IMR-90 (cell line): ENCODE results near the gene STAP1. TPM values are rescaled to one million over a fixed set of nuclear protein-coding genes. Genes with fewer than 3 reads are reported as not detected.

Experiments
- ATAC-seq: fragments of 200-7000 bp; cut with Tn5 transposase; 2 replicates; pipeline ENCODE4 v1.9.1; 2020; ENCODE audit warnings: low read depth, mild to moderate bottlenecking, moderate library complexity
- BruUV-seq: library from RNA; stranded (reverse); fragments of 400-500 nt; replicated peaks from 2 replicates; lab custom pipeline; 2021; lab: Mats Ljungman, UMichigan
- CTCF ChIA-PET: fragments of 300-600 bp; formaldehyde crosslinking; extraction: SDS; loops from one replicate; lab custom pipeline; 2021; ENCODE audit warnings: antibody characterized with exemption; lab: Yijun Ruan, JAX
- POLR2A ChIA-PET: fragments of 300-600 bp; sonication (Branson Sonifier 250); formaldehyde crosslinking; loops from one replicate; lab custom pipeline; 2022; ENCODE audit warnings: antibody characterized with exemption; ENCODE audit not compliant: unreplicated experiment; lab: Charles Lee
- DNase-seq: peaks from one replicate; pipeline ENCODE4 v3.0.0; 2013
- H2AFZ ChIP-seq: replicated peaks from 2 replicates; pipeline ENCODE3; 2013; ENCODE audit warnings: low read length, mild to moderate bottlenecking; ENCODE audit not compliant: poor library complexity
- H2AK5ac ChIP-seq: 2 replicates; pipeline ENCODE4 v1.6.1; 2013; ENCODE audit warnings: low read depth, low read length, inconsistent platforms
- H2AK9ac ChIP-seq: replicated peaks from 2 replicates; pipeline ENCODE3; 2013; ENCODE audit warnings: mild to moderate bottlenecking, low read depth, low read length, moderate library complexity; ENCODE audit not compliant: poor library complexity
- H2BK120ac ChIP-seq: 2 replicates; pipeline ENCODE4 v1.6.1; 2013; ENCODE audit warnings: low read depth, low read length, inconsistent platforms
- H2BK15ac ChIP-seq: 3 replicates; pipeline ENCODE4 v1.6.1; 2013; ENCODE audit warnings: low read depth, low read length, inconsistent platforms
- H2BK20ac ChIP-seq: 2 replicates; pipeline ENCODE4 v1.6.1; 2013; ENCODE audit warnings: low read depth, mild to moderate bottlenecking, inconsistent platforms, low read length, moderate library complexity
- H2BK5ac ChIP-seq: 2 replicates; pipeline ENCODE4 v1.6.1; 2013; ENCODE audit warnings: mild to moderate bottlenecking, low read depth, low read length, inconsistent platforms; ENCODE audit not compliant: poor library complexity, severe bottlenecking
- H3K14ac ChIP-seq: replicated peaks from 2 replicates; pipeline ENCODE4 v1.6.1; 2013; ENCODE audit warnings: low read depth, low read length, inconsistent platforms
- H3K18ac ChIP-seq: 2 replicates; pipeline ENCODE4 v1.6.1; 2013; ENCODE audit warnings: low read depth, low read length, control low read depth
- H3K23ac ChIP-seq: 2 replicates; pipeline ENCODE4 v1.6.1; 2013; ENCODE audit warnings: low read depth, low read length, inconsistent platforms
- H3K27ac ChIP-seq: 2 replicates; pipeline ENCODE4 v1.5.1; 2013; ENCODE audit warnings: mild to moderate bottlenecking, control low read depth, low read length; ENCODE audit not compliant: insufficient read depth
- H3K27me3 ChIP-seq: 2 replicates; pipeline ENCODE4 v1.6.1; 2013; ENCODE audit warnings: low read length; ENCODE audit not compliant: control insufficient read depth, insufficient read depth
- H3K36me3 ChIP-seq: 2 replicates; pipeline ENCODE4 v1.6.1; 2013; ENCODE audit warnings: low read length, mixed read lengths; ENCODE audit not compliant: control insufficient read depth, insufficient read depth
- H3K4ac ChIP-seq: 2 replicates; pipeline ENCODE4 v1.6.1; 2013; ENCODE audit warnings: low read depth, low read length, inconsistent platforms
- H3K4me1 ChIP-seq: 2 replicates; pipeline ENCODE4 v1.6.1; 2013; ENCODE audit warnings: low read length, mixed read lengths; ENCODE audit not compliant: control insufficient read depth, insufficient read depth
- H3K4me2 ChIP-seq: 2 replicates; pipeline ENCODE4 v1.6.1; 2013; ENCODE audit warnings: low read depth, mild to moderate bottlenecking, control low read depth, low read length, moderate library complexity
- H3K4me3 ChIP-seq: 2 replicates; pipeline ENCODE4 v1.5.1; 2013; ENCODE audit warnings: low read depth, mild to moderate bottlenecking, control low read depth, low read length, moderate library complexity; ENCODE audit not compliant: insufficient read depth
- H3K56ac ChIP-seq: 2 replicates; pipeline ENCODE4 v1.6.1; 2013; ENCODE audit warnings: low read length, inconsistent platforms; ENCODE audit not compliant: insufficient read depth; ENCODE audit errors: extremely low read depth
- H3K79me1 ChIP-seq, 2 experiments: 2 replicates each; pipeline ENCODE4 v1.6.1; 2013; ENCODE audit warnings: low read length in 2 of 2, inconsistent platforms in 1 of 2, low read depth in 1 of 2
- H3K9ac ChIP-seq: 2 replicates; pipeline ENCODE4 v1.6.1; 2013; ENCODE audit warnings: low read depth, low read length, control low read depth
- H3K9me1 ChIP-seq: 2 replicates; pipeline ENCODE4 v1.6.1; 2013; ENCODE audit warnings: low read length, inconsistent platforms; ENCODE audit not compliant: insufficient read depth
- H3K9me3 ChIP-seq: 2 replicates; pipeline ENCODE4 v1.6.1; 2013; ENCODE audit warnings: low read length; ENCODE audit not compliant: control insufficient read depth, insufficient read depth
- H4K20me1 ChIP-seq: 2 replicates; pipeline ENCODE4 v1.6.1; 2013; ENCODE audit warnings: low read length, inconsistent platforms; ENCODE audit not compliant: insufficient read depth
- H4K5ac ChIP-seq: 2 replicates; pipeline ENCODE4 v1.6.1; 2013; ENCODE audit warnings: mild to moderate bottlenecking, low read depth, low read length, control low read depth
- H4K8ac ChIP-seq, 2 experiments: 2 replicates each; pipeline ENCODE4 v1.6.1; 2013; ENCODE audit warnings: low read depth in 2 of 2, low read length in 2 of 2, control low read depth in 1 of 2, inconsistent platforms in 1 of 2
- H4K91ac ChIP-seq: 2 replicates; pipeline ENCODE4 v1.6.1; 2013; ENCODE audit warnings: low read depth, low read length, inconsistent platforms; ENCODE audit not compliant: insufficient read depth
- BHLHE40 ChIP-seq: fragments of 150-350 bp; IDR thresholded peaks from 2 replicates; pipeline ENCODE4 v1.6.1; 2016; ENCODE audit warnings: mild to moderate bottlenecking, low read depth, low read length
- MAZ ChIP-seq: IDR thresholded peaks from 2 replicates; pipeline ENCODE4 v1.6.1; 2012; ENCODE audit warnings: low read depth, mild to moderate bottlenecking, low read length, improper control_type of control experiment, moderate library complexity, borderline replicate concordance
- SMC3 ChIP-seq: fragments of 150-350 bp; IDR thresholded peaks from 2 replicates; pipeline ENCODE4 v1.6.1; 2016; ENCODE audit warnings: low read depth, mild to moderate bottlenecking, antibody characterized with exemption, low read length, moderate library complexity
- USF2 ChIP-seq: fragments of 150-350 bp; IDR thresholded peaks from 2 replicates; pipeline ENCODE4 v1.6.1; 2017; ENCODE audit warnings: mild to moderate bottlenecking, antibody characterized with exemption, low read length, low read depth
- WGBS, 2 experiments: methylation state at CpG; one replicate each; pipeline versions ENCODE4 v1.1.5 to v1.1.7; 2013; ENCODE audit warnings: missing lambda C conversion rate in 2 of 2; ENCODE audit not compliant: insufficient read length in 1 of 2; ENCODE audit errors: extremely low coverage in 2 of 2; 5-methylcytosine and 5-hydroxymethylcytosine counted together
- dilution Hi-C: fragments of 300-500 bp; cut with HindIII; formaldehyde crosslinking; loops from one replicate; pipeline ENCODE4 v1.14.3; 2018; ENCODE audit warnings: low sequenced_read_pairs; ENCODE audit not compliant: unreplicated experiment
- in situ Hi-C: fragments of 300-500 bp; cut with MboI; formaldehyde crosslinking; loops from 3 replicates; pipeline ENCODE4 v1.14.3; 2019; ENCODE audit warnings: low sequenced_read_pairs, inconsistent platforms, mixed read lengths
- intact Hi-C: fragments of 100-400 bp; cut with micrococcal nuclease; formaldehyde crosslinking; loops from 2 replicates; pipeline ENCODE4 v1.10.0; 2022
- polyA plus RNA-seq, 3 experiments: library from polyadenylated mRNA; depleted of rRNA; stranded (reverse); fragments of >200 nt; gene quantifications; 2 replicates each; pipeline ENCODE4 v1.2.3, GENCODE V29; 2012; ENCODE audit warnings: low replicate concordance in 1 of 3
- total RNA-seq: library from RNA; depleted of rRNA; stranded (reverse); fragments of >200 nt; gene quantifications from 2 replicates; pipeline ENCODE4 v1.2.3, GENCODE V29; 2012

Gene STAP1
- total and polyA plus RNA-seq, 2 of the 4 experiments (the other 2 are of a cell fraction), result not detected

- no TSS peak for BruUV-seq
- no peak overlapping the region for H2BK15ac ChIP-seq
- no peak overlapping the region for H2BK20ac ChIP-seq
- no peak overlapping the region for H3K9ac ChIP-seq
- H4K5ac ChIP-seq, result no peak overlapping the region
- no peak overlapping the region for H2BK5ac ChIP-seq
- no peak overlapping the region for H3K4ac ChIP-seq
- H3K27me3 ChIP-seq, result peaks cover 2% of the 10 kb centered on the region; the same call in 1 of the 2 replicates
- no peak overlapping the region for H3K4me2 ChIP-seq
- H2AK9ac ChIP-seq, result no peak overlapping the region
- H2BK120ac ChIP-seq, result no peak overlapping the region
- H4K20me1 ChIP-seq, result no peaks in the 10 kb centered on the region
- H3K4me1 ChIP-seq, result no peaks in the 10 kb centered on the region
- ChIA-PET CTCF (no interaction called here), POLR2A (no interaction called here)
- in situ Hi-C loops, result no loop called here
- H2AFZ ChIP-seq, result no peak overlapping the region
- dilution Hi-C loops, result no loop called here
- WGBS, 2 experiments, result no CpG with 5 or more reads among the region's 1 CpG
- no peaks in the 10 kb centered on the region for H3K36me3 ChIP-seq
- no peak overlapping the region for H4K8ac ChIP-seq
- no peak overlapping the region for H3K56ac ChIP-seq
- no peak overlapping the region for H3K18ac ChIP-seq
- ATAC-seq (no peak), DNase-seq (no peak)
- no peak for TF ChIP-seq MAZ
- TF ChIP-seq SMC3, result no peak
- no peak for TF ChIP-seq BHLHE40
- no peak for TF ChIP-seq USF2
- H3K79me1 ChIP-seq, result no peaks in the 10 kb centered on the region
- no peak overlapping the region for H4K91ac ChIP-seq
- H3K9me1 ChIP-seq, result no peaks in the 10 kb centered on the region
- H3K14ac ChIP-seq, result no peak overlapping the region
- no peaks in the 10 kb centered on the region for H3K9me3 ChIP-seq
- H3K23ac ChIP-seq, result no peak overlapping the region
- intact Hi-C loops, result no loop called here
- H2AK5ac ChIP-seq, result no peak overlapping the region
- no peak overlapping the region for H3K4me3 ChIP-seq
- no peak overlapping the region for H3K27ac ChIP-seq
These were observed 18.0 kb downstream of the STAP1 start for GRCh38 chr4:67576538-67576937.
